Naive thymus-derived CD4-positive, alpha-beta T cell (primary cell): ENCODE results near the gene BTBD10. TPM values are rescaled to one million over a fixed set of nuclear protein-coding genes. Genes with fewer than 3 reads are reported as not detected.

Experiments used
- ATAC-seq: fragments of 150-1000 bp; cut with Tn5 transposase; 2 replicates; pipeline ENCODE4 v1.10.0; 2021; ENCODE audit warnings: mild to moderate bottlenecking, moderate library complexity
- CTCF ChIA-PET: fragments of 350-600 bp; sonication (Branson Sonifier 250); formaldehyde crosslinking; loops from one replicate; lab custom pipeline; 2021; ENCODE audit warnings: antibody characterized with exemption; lab: Charles Lee
- POLR2A ChIA-PET: fragments of 350-600 bp; sonication (Branson Sonifier 250); formaldehyde crosslinking; loops from one replicate; lab custom pipeline; 2021; ENCODE audit warnings: antibody characterized with exemption, inconsistent platforms; lab: Charles Lee
- DNase-seq, 9 donors: peaks; one replicate each; pipeline versions ENCODE4 v3.0.0 to v3.0.0-alpha.2; 2020 to 2022; ENCODE audit warnings: mixed read lengths in 1 of 9
- H3K27ac ChIP-seq: one replicate; pipeline ENCODE4 v1.7.0; 2013; ENCODE audit warnings: mild to moderate bottlenecking, low read depth, low read length, moderate library complexity
- H3K27me3 ChIP-seq, 2 donors: one replicate each; pipeline ENCODE4 v1.7.0; 2013; ENCODE audit warnings: low read length in 2 of 2, mild to moderate bottlenecking in 2 of 2, moderate library complexity in 2 of 2; ENCODE audit not compliant: control insufficient read depth in 2 of 2, insufficient read depth in 2 of 2
- H3K36me3 ChIP-seq, 3 experiments: 1 replicate in 2 of 3; 2 replicates in 1 of 3; pipeline ENCODE4 v1.7.0; 2013; ENCODE audit warnings: low read length in 3 of 3, mild to moderate bottlenecking in 3 of 3, moderate library complexity in 1 of 3; ENCODE audit not compliant: insufficient read depth in 3 of 3, control insufficient read depth in 2 of 3
- H3K4me1 ChIP-seq, 2 donors: one replicate each; pipeline ENCODE4 v1.7.0; 2013; ENCODE audit warnings: low read length in 2 of 2, mild to moderate bottlenecking in 2 of 2, moderate library complexity in 1 of 2; ENCODE audit not compliant: control insufficient read depth in 2 of 2, insufficient read depth in 2 of 2
- H3K4me3 ChIP-seq: 2 replicates; pipeline ENCODE4 v1.7.0; 2013; ENCODE audit warnings: mild to moderate bottlenecking, low read length
- H3K9me3 ChIP-seq, 3 experiments: 1 replicate in 2 of 3; 2 replicates in 1 of 3; pipeline ENCODE4 v1.7.0; 2013; ENCODE audit warnings: low read length in 3 of 3; ENCODE audit not compliant: control insufficient read depth in 2 of 3
- H3K27ac Mint-ChIP-seq, 9 donors: one replicate each; pipeline ENCODE4 v1.8.0; 2020 to 2022; ENCODE audit warnings: mixed read lengths in 9 of 9, mild to moderate bottlenecking in 8 of 9, moderate library complexity in 5 of 9, inconsistent platforms in 2 of 9
- H3K27me3 Mint-ChIP-seq, 5 donors: one replicate each; pipeline ENCODE4 v1.8.0; 2021 to 2022; ENCODE audit warnings: mixed read lengths in 5 of 5, mild to moderate bottlenecking in 1 of 5
- H3K36me3 Mint-ChIP-seq, 5 donors: one replicate each; pipeline ENCODE4 v1.8.0; 2020 to 2022; ENCODE audit warnings: mixed read lengths in 5 of 5, mild to moderate bottlenecking in 3 of 5, inconsistent platforms in 1 of 5
- H3K4me1 Mint-ChIP-seq, 7 donors: one replicate each; pipeline ENCODE4 v1.8.0; 2020 to 2022; ENCODE audit warnings: mixed read lengths in 7 of 7, mild to moderate bottlenecking in 3 of 7, inconsistent platforms in 1 of 7
- H3K4me3 Mint-ChIP-seq, 10 donors: one replicate each; pipeline ENCODE4 v1.8.0; 2020 to 2022; ENCODE audit warnings: mild to moderate bottlenecking in 10 of 10, mixed read lengths in 10 of 10, moderate library complexity in 6 of 10, inconsistent platforms in 2 of 10
- H3K9me3 Mint-ChIP-seq, 11 donors: one replicate each; pipeline ENCODE4 v1.8.0; 2020 to 2022; ENCODE audit warnings: mixed read lengths in 11 of 11, mild to moderate bottlenecking in 4 of 11, inconsistent platforms in 1 of 11, moderate library complexity in 1 of 11
- intact Hi-C, 2 donors: fragments of 100-400 bp; cut with micrococcal nuclease; formaldehyde crosslinking; loops; one replicate each; pipeline ENCODE4 v1.15.1; 2023
- polyA plus RNA-seq, 2 donors: library from polyadenylated mRNA; unstranded; fragments of 300-500 nt; fragmentation: Illumina TruSeq; gene quantifications; one replicate each; pipeline ENCODE4 v1.2.3, GENCODE V29; 2021
- total RNA-seq, 6 experiments: library from RNA in 5 of 6; stranded (reverse) in 5 of 6; gene quantifications; 1 replicate in 5 of 6; 2 replicates in 1 of 6; pipeline ENCODE4 v1.2.3 and lab custom pipeline; 2021 to 2026

The BTBD10 gene
- total and polyA plus RNA-seq, 7 experiments from 2014 or later: 9.7 to 25.2 (median 16.3) TPM

DNA sequence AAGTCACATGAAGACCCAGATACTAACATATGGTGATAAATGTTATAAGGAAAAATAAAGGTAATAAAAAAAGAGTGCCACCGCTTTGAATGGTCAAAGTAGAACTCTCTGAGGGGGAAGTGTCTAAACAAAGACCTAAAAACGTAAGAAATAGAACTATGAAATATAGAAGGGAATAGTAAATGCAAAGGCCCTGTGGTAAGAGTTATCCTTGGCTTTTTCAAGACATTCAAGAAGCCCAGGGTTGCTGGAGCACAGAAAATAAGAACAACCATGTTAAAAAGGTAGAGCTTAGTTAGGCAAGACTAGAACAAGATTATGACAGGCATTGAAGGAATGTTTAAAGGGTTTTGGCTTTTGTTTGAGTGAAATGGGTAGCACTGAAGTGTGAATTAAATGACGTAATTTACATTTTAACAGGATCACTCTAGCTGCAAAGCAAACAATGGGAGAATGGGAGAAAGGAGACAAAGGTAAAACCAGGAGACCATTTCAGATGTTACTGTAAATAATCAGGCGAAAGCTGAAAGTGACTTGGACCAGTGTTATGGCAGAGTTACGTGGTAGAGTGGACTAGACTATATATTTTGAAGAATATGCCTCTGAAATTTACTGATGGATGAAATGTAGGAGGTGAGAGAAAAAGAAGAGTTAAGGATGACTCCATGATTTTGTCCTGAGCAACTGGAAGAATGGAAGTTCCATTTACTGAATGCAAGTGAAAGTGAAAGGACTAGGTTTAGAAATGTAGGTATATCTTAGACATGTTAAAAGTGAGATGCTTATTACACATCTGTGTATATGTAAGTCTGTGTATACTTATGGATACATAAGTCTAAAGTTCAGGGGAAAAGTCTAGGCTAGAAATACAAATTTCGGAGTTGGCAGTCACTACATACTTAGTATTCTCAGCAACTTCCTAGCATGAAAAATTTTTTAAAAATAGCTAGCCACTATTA is 28.5 kb downstream of the BTBD10 start:
- Histone ChIP-seq H3K9me3 (no peaks in the 10 kb centered on the region), H3K36me3 (no peaks in the 10 kb centered on the region), H3K27me3 (no peaks in the 10 kb centered on the region), H3K27ac (no peak overlapping the region), H3K4me1 (no peaks in the 10 kb centered on the region), H3K4me3 (no peak overlapping the region)
- Mint-ChIP-seq H3K4me3 (no peak overlapping the region), H3K36me3 (peaks cover 5 to 44% (median 29%) of the 10 kb centered on the region in 5 donors), H3K9me3 (peaks cover 0 to 24% (median 5%) of the 10 kb centered on the region in 11 donors), H3K27ac (peak overlapping the region in 3 of 9 donors; percentile 1 to 48 (median 10)), H3K27me3 (no peaks in the 10 kb centered on the region), H3K4me1 (peaks cover 7 to 56% (median 51%) of the 10 kb centered on the region in 7 donors)
- DNase-seq: no peak
- intact Hi-C loops: no loop called here
- CTCF ChIA-PET: no interaction called here
- POLR2A ChIA-PET: no interaction called here
- no peak for ATAC-seq

DNA sequence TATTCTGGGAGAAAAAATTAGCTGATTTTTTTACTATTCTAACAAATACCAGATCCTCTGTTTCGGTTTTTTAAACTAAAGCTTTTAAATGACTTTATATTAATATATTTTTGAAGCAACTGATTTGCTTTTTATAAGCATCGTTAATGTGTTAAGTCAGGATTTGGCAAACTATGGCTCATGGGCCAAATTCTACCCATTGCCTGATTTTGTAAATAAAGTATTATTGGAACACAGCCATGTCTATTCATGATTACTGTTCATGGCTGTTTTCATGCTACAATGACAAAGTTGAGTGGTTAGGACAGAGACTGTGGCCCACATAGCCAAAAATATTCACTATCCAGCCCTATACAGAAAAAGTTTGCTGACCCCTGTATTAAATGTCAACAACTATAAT is 29.6 kb downstream of the BTBD10 start:
- ChIA-PET POLR2A (no interaction called here), CTCF (no interaction called here)
- H3K9me3 ChIP-seq: no peaks in the 10 kb centered on the region
- intact Hi-C loops: no loop called here
- H3K4me3 ChIP-seq: no peak overlapping the region
- Mint-ChIP-seq H3K27me3 (no peaks in the 10 kb centered on the region), H3K36me3 (peaks cover 9 to 48% (median 32%) of the 10 kb centered on the region in 5 donors), H3K27ac (peak overlapping the region in 1 of 9 donors; percentile 23), H3K4me1 (peaks cover 7 to 56% (median 51%) of the 10 kb centered on the region in 7 donors), H3K4me3 (no peak overlapping the region), H3K9me3 (peaks cover 0 to 35% (median 11%) of the 10 kb centered on the region in 11 donors)
- H3K27me3 ChIP-seq: no peaks in the 10 kb centered on the region
- H3K36me3 ChIP-seq: no peaks in the 10 kb centered on the region
- ATAC-seq (no peak), DNase-seq (no peak)
- no peaks in the 10 kb centered on the region for H3K4me1 ChIP-seq
- no peak overlapping the region for H3K27ac ChIP-seq

DNA sequence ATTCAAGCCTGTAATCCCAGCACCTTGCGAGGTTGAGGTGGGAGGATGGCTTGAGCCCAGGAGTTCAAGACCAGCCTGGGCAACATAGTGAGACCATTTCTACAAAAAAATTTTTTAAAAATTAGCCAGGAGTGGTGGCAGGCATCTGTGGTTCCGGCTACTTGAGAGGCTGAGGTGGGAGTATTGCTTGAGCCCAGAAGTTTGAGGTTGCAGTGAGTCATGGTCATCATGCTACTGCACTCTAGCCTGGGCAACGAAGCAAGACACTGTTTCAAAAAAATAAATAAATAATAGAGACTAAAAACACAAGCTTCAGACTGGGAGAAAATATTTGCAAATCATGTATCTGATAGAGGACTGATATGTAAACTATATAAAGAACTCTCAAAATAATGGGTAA is 33.2 kb downstream of the BTBD10 start:
- no peaks in the 10 kb centered on the region for H3K4me1 ChIP-seq
- no peak overlapping the region for H3K27ac Mint-ChIP-seq
- H3K9me3 ChIP-seq: peaks cover 0 to 5% (median 0%) of the 10 kb centered on the region in 3 experiments
- no peak for DNase-seq
- H3K27ac ChIP-seq: no peak overlapping the region
- H3K36me3 Mint-ChIP-seq: peaks cover 9 to 60% (median 45%) of the 10 kb centered on the region in 5 donors
- no peaks in the 10 kb centered on the region for H3K36me3 ChIP-seq
- ATAC-seq: no peak
- H3K9me3 Mint-ChIP-seq: peaks cover 0 to 55% (median 22%) of the 10 kb centered on the region in 11 donors
- H3K27me3 ChIP-seq: no peaks in the 10 kb centered on the region
- H3K4me1 Mint-ChIP-seq: peaks cover 7 to 51% (median 46%) of the 10 kb centered on the region in 7 donors
- no peak overlapping the region for H3K4me3 Mint-ChIP-seq
- CTCF ChIA-PET: interaction anchor here (0.7 kb wide), 1 partner anchor 203 kb away, joined by 3 read pairs; no protein-coding TSS in a partner anchor
- POLR2A ChIA-PET: no interaction called here
- H3K27me3 Mint-ChIP-seq: no peaks in the 10 kb centered on the region
- intact Hi-C loops: no loop called here
- no peak overlapping the region for H3K4me3 ChIP-seq

DNA sequence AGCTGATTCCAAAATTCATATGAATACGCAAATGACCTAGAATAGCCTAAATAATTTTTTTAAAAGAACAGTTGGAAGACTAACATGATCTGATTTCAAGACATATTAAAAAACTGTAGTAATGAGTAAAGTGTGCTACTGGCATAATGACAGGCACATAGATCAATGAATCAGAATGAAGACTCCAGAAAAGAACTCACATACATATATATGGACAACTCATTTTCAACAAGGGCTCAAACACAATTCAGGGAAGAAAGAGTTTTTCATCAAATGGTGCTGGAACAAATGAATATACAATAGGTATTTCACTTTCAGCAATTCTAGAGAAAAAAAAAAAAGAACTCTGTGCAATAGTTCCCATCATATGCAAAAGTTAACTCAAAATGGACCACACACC is 33.7 kb downstream of the BTBD10 start:
- intact Hi-C loops: no loop called here
- Histone ChIP-seq H3K4me1 (no peaks in the 10 kb centered on the region), H3K4me3 (no peak overlapping the region), H3K27ac (no peak overlapping the region), H3K9me3 (peaks cover 0 to 5% (median 0%) of the 10 kb centered on the region in 3 experiments), H3K36me3 (no peaks in the 10 kb centered on the region), H3K27me3 (no peaks in the 10 kb centered on the region)
- Mint-ChIP-seq H3K9me3 (peaks cover 0 to 55% (median 22%) of the 10 kb centered on the region in 11 donors), H3K4me3 (peak overlapping the region in 1 of 10 donors; percentile 23), H3K4me1 (peaks cover 3 to 51% (median 46%) of the 10 kb centered on the region in 7 donors), H3K27ac (no peak overlapping the region), H3K27me3 (no peaks in the 10 kb centered on the region), H3K36me3 (peaks cover 9 to 60% (median 46%) of the 10 kb centered on the region in 5 donors)
- ChIA-PET POLR2A (no interaction called here), CTCF (no interaction called here)
- no peak for DNase-seq
- no peak for ATAC-seq

DNA sequence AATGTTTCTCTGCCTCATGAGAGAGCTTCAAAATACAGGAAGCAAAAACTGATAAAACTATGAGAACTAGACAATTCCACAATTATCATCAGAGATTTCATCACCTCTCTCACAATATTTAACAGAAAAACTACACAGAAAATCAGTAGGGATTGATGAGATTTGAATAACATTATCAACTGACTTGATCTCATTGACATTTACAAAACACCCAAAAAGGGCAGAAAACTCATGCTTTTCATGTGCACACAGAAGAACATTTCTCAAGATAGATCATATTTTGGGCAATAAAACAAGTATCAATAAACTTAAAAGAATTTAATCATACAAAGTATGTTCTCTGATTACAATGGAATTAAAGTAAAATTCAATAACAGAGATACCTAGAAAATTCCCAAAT is 35.6 kb downstream of the BTBD10 start:
- Mint-ChIP-seq H3K4me3 (no peak overlapping the region), H3K27ac (no peak overlapping the region), H3K36me3 (peaks cover 9 to 59% (median 45%) of the 10 kb centered on the region in 5 donors), H3K9me3 (peaks cover 0 to 55% (median 22%) of the 10 kb centered on the region in 11 donors), H3K27me3 (no peaks in the 10 kb centered on the region), H3K4me1 (peaks cover 3 to 51% (median 47%) of the 10 kb centered on the region in 7 donors)
- ATAC-seq (no peak), DNase-seq (no peak)
- ChIA-PET CTCF (no interaction called here), POLR2A (no interaction called here)
- H3K27me3 ChIP-seq: no peaks in the 10 kb centered on the region
- no peak overlapping the region for H3K27ac ChIP-seq
- H3K36me3 ChIP-seq: no peaks in the 10 kb centered on the region
- no peak overlapping the region for H3K4me3 ChIP-seq
- intact Hi-C loops: no loop called here
- peaks cover 0 to 5% (median 0%) of the 10 kb centered on the region in 3 experiments for H3K9me3 ChIP-seq
- H3K4me1 ChIP-seq: no peaks in the 10 kb centered on the region

DNA sequence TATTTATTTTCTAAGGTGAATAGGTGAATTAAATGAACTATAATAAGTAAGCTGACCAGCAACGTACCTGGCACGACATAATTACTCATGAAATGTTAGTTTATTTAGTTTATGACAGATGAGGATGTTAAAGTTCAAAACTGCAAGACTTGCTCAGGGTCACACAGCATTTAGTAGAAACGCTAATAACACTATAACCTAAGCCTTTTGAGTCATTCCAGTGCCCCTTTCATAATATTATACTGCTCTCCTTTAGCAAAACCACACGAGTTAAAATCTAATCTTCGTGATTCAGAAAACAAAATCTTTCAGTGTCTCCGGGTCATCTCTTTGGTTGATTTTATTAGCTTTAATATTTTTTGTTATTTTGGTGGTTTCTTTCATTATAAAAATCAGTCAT is 39.6 kb downstream of the BTBD10 start:
- peaks cover 0 to 39% (median 29%) of the 10 kb centered on the region in 5 donors for H3K36me3 Mint-ChIP-seq
- no peaks in the 10 kb centered on the region for H3K4me1 ChIP-seq
- H3K27me3 Mint-ChIP-seq: no peaks in the 10 kb centered on the region
- H3K27ac ChIP-seq: no peak overlapping the region
- H3K4me3 Mint-ChIP-seq: no peak overlapping the region
- POLR2A ChIA-PET: no interaction called here
- peaks cover 0 to 28% (median 11%) of the 10 kb centered on the region in 11 donors for H3K9me3 Mint-ChIP-seq
- CTCF ChIA-PET: no interaction called here
- ATAC-seq (no peak), DNase-seq (no peak)
- intact Hi-C loops: no loop called here
- H3K27ac Mint-ChIP-seq: peak overlapping the region in 1 of 9 donors; percentile 3
- H3K27me3 ChIP-seq: no peaks in the 10 kb centered on the region
- H3K36me3 ChIP-seq: peaks cover 0 to 9% (median 0%) of the 10 kb centered on the region in 3 experiments
- peaks cover 0 to 5% (median 0%) of the 10 kb centered on the region in 3 experiments for H3K9me3 ChIP-seq
- H3K4me1 Mint-ChIP-seq: peaks cover 3 to 45% (median 36%) of the 10 kb centered on the region in 7 donors
- H3K4me3 ChIP-seq: no peak overlapping the region
